Liver (tissue), 3 donors: ENCODE results near the gene FAT4.

Experiments used
- EGR1 ChIP-seq, 2 donors: IDR thresholded peaks; 2 replicates each; pipeline ENCODE4 v1.6.1; 2016 to 2018; ENCODE audit warnings: antibody characterized with exemption in 2 of 2, low read depth in 2 of 2
- GABPA ChIP-seq, 2 donors: IDR thresholded peaks in 1 of 2; conservative IDR thresholded peaks in 1 of 2; 2 replicates each; pipeline ENCODE4 v1.6.1; 2016; ENCODE audit warnings: antibody characterized with exemption in 2 of 2, mild to moderate bottlenecking in 1 of 2, moderate library complexity in 1 of 2
- RAD21 ChIP-seq, 2 donors: IDR thresholded peaks; 2 replicates each; pipeline ENCODE4 v1.6.1; 2016; ENCODE audit warnings: antibody characterized with exemption in 2 of 2, mild to moderate bottlenecking in 2 of 2
- SP1 ChIP-seq: IDR thresholded peaks from 2 replicates; pipeline ENCODE4 v1.6.1; 2018; ENCODE audit warnings: antibody characterized with exemption, mild to moderate bottlenecking
- TAF1 ChIP-seq: conservative IDR thresholded peaks from 2 replicates; pipeline ENCODE4 v1.6.1; 2016; ENCODE audit warnings: antibody characterized with exemption, mild to moderate bottlenecking
- TF ChIP-seq, protein P1 (sequence below): fragments of 150-350 bp; IDR thresholded peaks from 2 replicates; pipeline ENCODE4 v1.5.1; 2017; ENCODE audit warnings: improper control_type of control experiment, low read depth, low read length; ENCODE audit not compliant: missing input control
- TF ChIP-seq, protein P2 (sequence below): IDR thresholded peaks from 2 replicates; pipeline ENCODE4 v1.6.1; 2016; ENCODE audit warnings: antibody characterized with exemption
- donor health status: healthy.
- donor health status: healthy.

- TF ChIP-seq, protein P1, sequence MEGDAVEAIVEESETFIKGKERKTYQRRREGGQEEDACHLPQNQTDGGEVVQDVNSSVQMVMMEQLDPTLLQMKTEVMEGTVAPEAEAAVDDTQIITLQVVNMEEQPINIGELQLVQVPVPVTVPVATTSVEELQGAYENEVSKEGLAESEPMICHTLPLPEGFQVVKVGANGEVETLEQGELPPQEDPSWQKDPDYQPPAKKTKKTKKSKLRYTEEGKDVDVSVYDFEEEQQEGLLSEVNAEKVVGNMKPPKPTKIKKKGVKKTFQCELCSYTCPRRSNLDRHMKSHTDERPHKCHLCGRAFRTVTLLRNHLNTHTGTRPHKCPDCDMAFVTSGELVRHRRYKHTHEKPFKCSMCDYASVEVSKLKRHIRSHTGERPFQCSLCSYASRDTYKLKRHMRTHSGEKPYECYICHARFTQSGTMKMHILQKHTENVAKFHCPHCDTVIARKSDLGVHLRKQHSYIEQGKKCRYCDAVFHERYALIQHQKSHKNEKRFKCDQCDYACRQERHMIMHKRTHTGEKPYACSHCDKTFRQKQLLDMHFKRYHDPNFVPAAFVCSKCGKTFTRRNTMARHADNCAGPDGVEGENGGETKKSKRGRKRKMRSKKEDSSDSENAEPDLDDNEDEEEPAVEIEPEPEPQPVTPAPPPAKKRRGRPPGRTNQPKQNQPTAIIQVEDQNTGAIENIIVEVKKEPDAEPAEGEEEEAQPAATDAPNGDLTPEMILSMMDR: no peak
- TF ChIP-seq EGR1 (IDR thresholded peaks at IDR 0.05; ENCODE audit: low read depth in 2 of 2): no peak
- TF ChIP-seq TAF1: no peak
- no peak for TF ChIP-seq RAD21 (IDR thresholded peaks at IDR 0.05)
- TF ChIP-seq SP1: no peak
- no peak for TF ChIP-seq GABPA (IDR thresholded peaks at IDR 0.05 in 1 of 2, conservative IDR thresholded peaks at IDR 0.05 in 1 of 2)
- TF ChIP-seq, protein P2, sequence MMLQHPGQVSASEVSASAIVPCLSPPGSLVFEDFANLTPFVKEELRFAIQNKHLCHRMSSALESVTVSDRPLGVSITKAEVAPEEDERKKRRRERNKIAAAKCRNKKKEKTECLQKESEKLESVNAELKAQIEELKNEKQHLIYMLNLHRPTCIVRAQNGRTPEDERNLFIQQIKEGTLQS: no peak
These were observed 46.5 kb upstream of the FAT4 start for GRCh38 chr4:125268068-125268755.
